Measurements from ENCODE around the gene PRKAG1.

GRCh38 chr12:48958049-48958388 lies 60.6 kb downstream of the PRKAG1 start:
- TF ChIP-seq CTCF (IDR thresholded peaks at IDR 0.05) (no peak), ZFX (IDR thresholded peaks at IDR 0.05; ENCODE audit: borderline replicate concordance) (no peak)
